ENCODE results near the gene CLEC4E.

DNA sequence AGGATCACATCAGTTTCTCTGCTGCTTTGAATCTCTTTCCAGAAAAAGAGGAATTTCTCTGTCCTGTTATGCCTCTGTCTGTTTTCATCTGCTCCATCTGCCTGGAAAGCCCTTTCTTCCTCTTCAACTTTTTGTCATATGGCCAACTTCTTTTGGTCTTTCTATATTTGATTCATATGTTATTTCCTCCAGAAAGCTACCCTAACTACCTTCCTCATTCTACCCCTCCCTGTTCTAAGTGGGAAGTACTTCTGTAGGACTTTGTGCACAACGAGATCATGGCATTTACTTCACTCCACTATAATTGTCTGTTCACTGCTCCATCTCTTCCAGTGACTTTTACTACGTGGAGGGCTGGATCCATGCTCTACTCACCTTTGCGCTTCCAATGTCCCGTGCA, 21.5 kb downstream of the CLEC4E start:
- TF ChIP-seq, protein P1, sequence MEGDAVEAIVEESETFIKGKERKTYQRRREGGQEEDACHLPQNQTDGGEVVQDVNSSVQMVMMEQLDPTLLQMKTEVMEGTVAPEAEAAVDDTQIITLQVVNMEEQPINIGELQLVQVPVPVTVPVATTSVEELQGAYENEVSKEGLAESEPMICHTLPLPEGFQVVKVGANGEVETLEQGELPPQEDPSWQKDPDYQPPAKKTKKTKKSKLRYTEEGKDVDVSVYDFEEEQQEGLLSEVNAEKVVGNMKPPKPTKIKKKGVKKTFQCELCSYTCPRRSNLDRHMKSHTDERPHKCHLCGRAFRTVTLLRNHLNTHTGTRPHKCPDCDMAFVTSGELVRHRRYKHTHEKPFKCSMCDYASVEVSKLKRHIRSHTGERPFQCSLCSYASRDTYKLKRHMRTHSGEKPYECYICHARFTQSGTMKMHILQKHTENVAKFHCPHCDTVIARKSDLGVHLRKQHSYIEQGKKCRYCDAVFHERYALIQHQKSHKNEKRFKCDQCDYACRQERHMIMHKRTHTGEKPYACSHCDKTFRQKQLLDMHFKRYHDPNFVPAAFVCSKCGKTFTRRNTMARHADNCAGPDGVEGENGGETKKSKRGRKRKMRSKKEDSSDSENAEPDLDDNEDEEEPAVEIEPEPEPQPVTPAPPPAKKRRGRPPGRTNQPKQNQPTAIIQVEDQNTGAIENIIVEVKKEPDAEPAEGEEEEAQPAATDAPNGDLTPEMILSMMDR (IDR thresholded peaks at IDR 0.05), result no peak
- no peak for TF ChIP-seq EP300 (IDR thresholded peaks at IDR 0.05)
- TF ChIP-seq POLR2A (IDR thresholded peaks at IDR 0.05), result no peak
- no peak for TF ChIP-seq POLR2AphosphoS5 (IDR thresholded peaks at IDR 0.05)

Data from sigmoid colon (tissue), 4 donors.